Endothelial cell of umbilical vein (primary cell): ENCODE data around the gene RPS5. TPM values are rescaled to one million over a fixed set of nuclear protein-coding genes. Genes with fewer than 3 reads are reported as not detected.

Source experiments
- BruUV-seq: library from RNA; stranded (reverse); fragments of 400-500 nt; replicated peaks from 2 replicates; lab custom pipeline; 2021; lab: Mats Ljungman, UMichigan
- CTCF ChIA-PET: fragments of 300-600, 350-600 bp; sonication (Branson Sonifier 250); formaldehyde crosslinking; loops from one replicate; lab custom pipeline; 2021; ENCODE audit warnings: antibody characterized with exemption, inconsistent platforms; lab: Charles Lee
- POLR2A ChIA-PET: fragments of 300-600, 350-600 bp; sonication (Branson Sonifier 250); formaldehyde crosslinking; loops from one replicate; lab custom pipeline; 2021; ENCODE audit warnings: antibody characterized with exemption, inconsistent platforms; lab: Charles Lee
- DNase-seq: peaks from one replicate; pipeline ENCODE4 v3.0.0-alpha.2; 2011; ENCODE audit warnings: low read depth, low spot score
- FAIRE-seq: peaks from 2 replicates; lab custom pipeline; 2011; peaks lifted over from hg19 to GRCh38; lab: Jason Lieb, UNC
- H2AFZ ChIP-seq: 2 replicates; pipeline ENCODE4 v1.6.0; 2012; ENCODE audit warnings: low read depth, low read length, control low read depth, inconsistent platforms
- H3K27ac ChIP-seq: 2 replicates; pipeline ENCODE4 v1.5.1; 2011; ENCODE audit warnings: low read depth, mild to moderate bottlenecking, control low read depth, low read length, moderate library complexity; ENCODE audit not compliant: insufficient read depth
- H3K27me3 ChIP-seq, 2 experiments: 2 replicates each; pipeline versions ENCODE4 v1.6.0 to v1.6.1; 2011; ENCODE audit warnings: low read length in 2 of 2, mixed read lengths in 1 of 2; ENCODE audit not compliant: control insufficient read depth in 2 of 2, insufficient read depth in 2 of 2
- H3K36me3 ChIP-seq, 2 experiments: 2 replicates in 1 of 2; 3 replicates in 1 of 2; pipeline ENCODE4 v1.5.1; 2011; ENCODE audit warnings: low read length in 2 of 2, mild to moderate bottlenecking in 1 of 2, moderate library complexity in 1 of 2; ENCODE audit not compliant: control insufficient read depth in 2 of 2, insufficient read depth in 2 of 2; ENCODE audit errors: extremely low read depth in 1 of 2
- H3K4me1 ChIP-seq: 3 replicates; pipeline ENCODE4 v1.5.1; 2011; ENCODE audit warnings: mild to moderate bottlenecking, low read length; ENCODE audit not compliant: control insufficient read depth, insufficient read depth; ENCODE audit errors: extremely low read depth
- H3K4me2 ChIP-seq: 2 replicates; pipeline ENCODE4 v1.6.1; 2011; ENCODE audit warnings: low read length, control low read depth, mixed read lengths; ENCODE audit not compliant: insufficient read depth
- H3K4me3 ChIP-seq, 3 experiments: fragments of 200-600 bp in 1 of 3; sonication (generic), shearing (Covaris generic) in 1 of 3; replicated peaks in 1 of 3; 2 replicates each; pipeline ENCODE4 v1.5.1; 2011 to 2016; ENCODE audit warnings: control low read depth in 3 of 3, low read length in 3 of 3, mild to moderate bottlenecking in 2 of 3, inconsistent platforms in 1 of 3, low read depth in 1 of 3, moderate library complexity in 1 of 3; ENCODE audit not compliant: insufficient read depth in 1 of 3
- H3K79me2 ChIP-seq: 2 replicates; pipeline ENCODE4 v1.6.0; 2012; ENCODE audit warnings: low read length, inconsistent platforms; ENCODE audit not compliant: control insufficient read depth, insufficient read depth
- H3K9ac ChIP-seq: replicated peaks from 2 replicates; pipeline ENCODE3; 2011; ENCODE audit warnings: low read length, control low read depth; ENCODE audit not compliant: insufficient read depth; ENCODE audit errors: extremely low read depth
- H3K9me1 ChIP-seq: replicated peaks from 3 replicates; pipeline ENCODE4 v1.6.0; 2011; ENCODE audit warnings: mild to moderate bottlenecking, low read length; ENCODE audit not compliant: control insufficient read depth, insufficient read depth; ENCODE audit errors: extremely low read depth
- H3K9me3 ChIP-seq: replicated peaks from 2 replicates; pipeline ENCODE4 v1.5.1; 2012; ENCODE audit warnings: low read length, inconsistent platforms; ENCODE audit not compliant: control insufficient read depth, insufficient read depth
- H4K20me1 ChIP-seq: replicated peaks from 2 replicates; pipeline ENCODE3; 2011; ENCODE audit warnings: mild to moderate bottlenecking, low read length; ENCODE audit not compliant: control insufficient read depth, insufficient read depth; ENCODE audit errors: extremely low read depth
- EZH2 ChIP-seq: IDR thresholded peaks from 2 replicates; pipeline ENCODE4 v1.6.1; 2012; ENCODE audit warnings: borderline replicate concordance, low read depth, mild to moderate bottlenecking, moderate library complexity, low read length, inconsistent platforms; ENCODE audit not compliant: severe bottlenecking
- FOS ChIP-seq: IDR thresholded peaks from 2 replicates; pipeline ENCODE4 v1.6.1; 2011; ENCODE audit warnings: mild to moderate bottlenecking, low read length, moderate library complexity, borderline replicate concordance; ENCODE audit not compliant: insufficient read depth
- GATA2 ChIP-seq: IDR thresholded peaks from 2 replicates; pipeline ENCODE4 v1.7.0; 2011; ENCODE audit warnings: low read depth, mild to moderate bottlenecking, moderate library complexity, mixed read lengths, low read length; ENCODE audit not compliant: insufficient read length, insufficient read depth
- JUN ChIP-seq: IDR thresholded peaks from 2 replicates; pipeline ENCODE4 v1.6.1; 2011; ENCODE audit warnings: borderline replicate concordance, low read depth; ENCODE audit not compliant: insufficient read length, insufficient read depth
- MAX ChIP-seq: IDR thresholded peaks from 2 replicates; pipeline ENCODE4 v1.6.1; 2011; ENCODE audit not compliant: insufficient read depth, insufficient read length
- MYC ChIP-seq: IDR thresholded peaks from one replicate; pipeline ENCODE4 v1.6.1; 2011; ENCODE audit warnings: mild to moderate bottlenecking, low read depth, low read length
- POLR2A ChIP-seq: IDR thresholded peaks from 2 replicates; pipeline ENCODE4 v1.6.1; 2012; ENCODE audit warnings: low read depth, mild to moderate bottlenecking, control low read depth, low read length
- POLR2AphosphoS5 ChIP-seq: IDR thresholded peaks from 2 replicates; pipeline ENCODE4 v1.6.1; 2012; ENCODE audit warnings: low read depth, mild to moderate bottlenecking, control low read depth, low read length, moderate library complexity; ENCODE audit not compliant: insufficient read depth
- dilution Hi-C: fragments of 300-500 bp; cut with MboI; formaldehyde crosslinking; loops from one replicate; pipeline ENCODE4 v1.15.0; 2019; ENCODE audit warnings: low sequenced_read_pairs; ENCODE audit not compliant: extremely low pct_ligation_motif_present
- intact Hi-C: fragments of 100-400 bp; cut with micrococcal nuclease; formaldehyde crosslinking; loops from one replicate; pipeline ENCODE4 v1.10.0; 2022
- polyA plus RNA-seq, 4 experiments: library from polyadenylated mRNA; depleted of rRNA in 3 of 4; stranded (reverse) in 3 of 4; unstranded in 1 of 4; fragments of >200 nt; gene quantifications; 2 replicates each; pipeline versions ENCODE4 v1.2.1 to v1.2.3, GENCODE V29; 2011 to 2012; ENCODE audit warnings: missing spikeins in 1 of 4
- total RNA-seq: library from RNA; stranded (reverse); gene quantifications from 2 replicates; pipeline ENCODE4 v1.2.3, GENCODE V29; 2021
- TF ChIP-seq, protein P1 (sequence below), 2 donors: IDR thresholded peaks; 1 replicate in 1 of 2; 2 replicates in 1 of 2; pipeline ENCODE4 v1.5.1; 2011; ENCODE audit warnings: low read length in 2 of 2, mild to moderate bottlenecking in 2 of 2, moderate library complexity in 2 of 2, control low read depth in 1 of 2, inconsistent platforms in 1 of 2, low read depth in 1 of 2; ENCODE audit not compliant: insufficient read depth in 1 of 2; ENCODE audit errors: extremely low read depth in 1 of 2

RPS5 gene
- total and polyA plus RNA-seq, 2 donors (not counting 3 experiments of a cell fraction or from before 2014, with no cell fraction given) = 993 to 3,430 TPM

DNA sequence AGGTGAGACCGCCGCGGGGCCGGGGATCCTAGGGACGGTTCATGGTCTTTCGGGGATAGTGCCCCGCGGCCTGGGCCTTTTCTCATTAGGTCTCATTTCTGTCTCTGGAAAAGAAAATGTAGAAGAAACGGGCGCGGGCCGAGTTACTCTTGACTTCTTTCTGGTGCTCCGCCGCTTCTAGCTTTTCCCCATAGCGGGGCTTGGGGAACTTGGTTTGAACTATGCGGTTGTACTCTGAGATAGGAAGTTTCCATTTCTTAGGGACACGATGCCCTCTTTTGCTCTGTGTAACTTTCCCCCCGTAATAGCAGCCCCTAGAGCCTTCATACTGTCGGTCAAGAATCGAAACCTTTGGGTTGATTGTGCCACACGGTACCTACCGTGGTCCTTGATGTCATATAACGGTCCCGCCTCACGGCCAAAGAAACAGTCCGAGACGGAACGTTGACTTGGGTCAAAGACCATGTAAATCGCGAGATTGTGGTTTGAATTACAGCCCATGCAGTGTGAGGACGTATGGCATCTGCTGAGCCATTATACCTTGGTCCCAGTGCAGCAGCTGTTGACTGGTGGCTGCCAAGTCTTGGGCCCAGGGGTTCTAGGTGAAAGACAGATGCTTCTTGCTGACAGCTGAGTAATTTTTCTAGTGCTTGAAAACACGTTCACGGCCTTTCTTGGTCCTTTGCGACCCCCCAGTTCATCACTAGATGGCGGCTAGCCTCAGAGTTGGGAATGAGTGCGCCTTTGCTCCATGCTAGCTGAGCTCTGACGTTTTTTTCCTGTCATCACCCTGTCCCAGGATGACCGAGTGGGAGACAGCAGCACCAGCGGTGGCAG lies 487 bp downstream of the RPS5 start:
- intact Hi-C loops = loop anchor here (1.0 to 2.0 kb wide), 3 partner anchors 8 to 172 kb away; partner anchors contain the start of gene RNF225
- peaks cover 17% of the 10 kb centered on the region for H3K4me1 ChIP-seq
- H3K9me1 ChIP-seq = no peaks in the 10 kb centered on the region
- H3K9me3 ChIP-seq = no peaks in the 10 kb centered on the region
- peak overlapping the region; percentile 67 to 93 (median 75) for H3K4me3 ChIP-seq
- peaks cover 2% of the 10 kb centered on the region for H4K20me1 ChIP-seq
- TSS peak; percentile 63 for BruUV-seq
- no peaks in the 10 kb centered on the region for H3K27me3 ChIP-seq
- dilution Hi-C loops = no loop called here
- peaks cover 36% of the 10 kb centered on the region for H3K79me2 ChIP-seq
- no peak overlapping the region for H2AFZ ChIP-seq
- H3K4me2 ChIP-seq = peak overlapping the region; percentile 74
- CTCF ChIA-PET = no interaction called here
- H3K27ac ChIP-seq = peak overlapping the region; percentile 42
- no peak for DNase-seq
- peaks cover 0 to 5% of the 10 kb centered on the region in 2 experiments for H3K36me3 ChIP-seq
- TF ChIP-seq MAX = no peak
- FAIRE-seq = peak; percentile 4
- peak overlapping the region; percentile 91 for H3K9ac ChIP-seq
- POLR2A ChIA-PET = no interaction called here

DNA sequence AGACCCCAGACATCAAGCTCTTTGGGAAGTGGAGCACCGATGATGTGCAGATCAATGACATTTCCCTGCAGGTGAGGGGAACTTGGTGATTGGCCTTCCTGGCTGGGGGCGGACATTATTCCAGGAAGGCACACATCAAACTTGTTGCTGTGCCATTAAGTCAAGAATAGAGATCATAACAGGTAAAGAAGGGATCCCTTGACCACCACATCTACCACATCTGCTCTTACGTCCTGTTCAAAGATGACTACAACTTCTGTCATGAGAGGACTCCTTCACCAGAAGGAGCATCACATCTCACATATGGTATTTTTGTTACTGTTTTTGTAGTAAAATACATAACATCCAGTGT lies 1.1 kb downstream of the RPS5 start:
- Histone ChIP-seq H3K4me3 (peak overlapping the region; percentile 67 to 93 (median 75)), H3K9me1 (no peaks in the 10 kb centered on the region), H3K9ac (peak overlapping the region; percentile 91), H3K9me3 (no peaks in the 10 kb centered on the region), H3K4me1 (peaks cover 17% of the 10 kb centered on the region), H3K79me2 (peaks cover 36% of the 10 kb centered on the region), H3K36me3 (peaks cover 5 to 6% of the 10 kb centered on the region in 2 experiments), H2AFZ (no peak overlapping the region), H4K20me1 (peaks cover 2% of the 10 kb centered on the region), H3K27me3 (no peaks in the 10 kb centered on the region), H3K4me2 (peak overlapping the region; percentile 74), H3K27ac (no peak overlapping the region)
- no peak for DNase-seq
- intact Hi-C loops (no loop called here), dilution Hi-C loops (no loop called here)
- CTCF ChIA-PET = no interaction called here
- no TSS peak for BruUV-seq
- no peak for TF ChIP-seq MYC
- no peak for TF ChIP-seq POLR2AphosphoS5
- TF ChIP-seq JUN = no peak
- no peak for TF ChIP-seq GATA2
- TF ChIP-seq EZH2 = no peak
- TF ChIP-seq FOS = no peak
- TF ChIP-seq POLR2A = no peak
- TF ChIP-seq, protein P1, sequence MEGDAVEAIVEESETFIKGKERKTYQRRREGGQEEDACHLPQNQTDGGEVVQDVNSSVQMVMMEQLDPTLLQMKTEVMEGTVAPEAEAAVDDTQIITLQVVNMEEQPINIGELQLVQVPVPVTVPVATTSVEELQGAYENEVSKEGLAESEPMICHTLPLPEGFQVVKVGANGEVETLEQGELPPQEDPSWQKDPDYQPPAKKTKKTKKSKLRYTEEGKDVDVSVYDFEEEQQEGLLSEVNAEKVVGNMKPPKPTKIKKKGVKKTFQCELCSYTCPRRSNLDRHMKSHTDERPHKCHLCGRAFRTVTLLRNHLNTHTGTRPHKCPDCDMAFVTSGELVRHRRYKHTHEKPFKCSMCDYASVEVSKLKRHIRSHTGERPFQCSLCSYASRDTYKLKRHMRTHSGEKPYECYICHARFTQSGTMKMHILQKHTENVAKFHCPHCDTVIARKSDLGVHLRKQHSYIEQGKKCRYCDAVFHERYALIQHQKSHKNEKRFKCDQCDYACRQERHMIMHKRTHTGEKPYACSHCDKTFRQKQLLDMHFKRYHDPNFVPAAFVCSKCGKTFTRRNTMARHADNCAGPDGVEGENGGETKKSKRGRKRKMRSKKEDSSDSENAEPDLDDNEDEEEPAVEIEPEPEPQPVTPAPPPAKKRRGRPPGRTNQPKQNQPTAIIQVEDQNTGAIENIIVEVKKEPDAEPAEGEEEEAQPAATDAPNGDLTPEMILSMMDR (IDR thresholded peaks at IDR 0.05; ENCODE audit: extremely low read depth in 1 of 2, insufficient read depth in 1 of 2, low read depth in 1 of 2, low read length in 2 of 2) = no peak
- no peak for TF ChIP-seq MAX
- POLR2A ChIA-PET = no interaction called here
- FAIRE-seq = no peak
